SK-MEL-5 (cell line): ENCODE results near the gene IGSF3. TPM values are rescaled to one million over a fixed set of nuclear protein-coding genes. Genes with fewer than 3 reads are reported as not detected.
"Not testable (repeated sequence)": the region's sequence is repeated elsewhere in the genome, so short reads cannot be mapped to it uniquely, and the experiment has no call there.

ENCODE experiments used
- DNase-seq: peaks from one replicate; pipeline ENCODE4 v3.0.0-alpha.2; 2016; ENCODE audit warnings: low read depth, low spot score
- in situ Hi-C: cut with HindIII; loops from 2 replicates; pipeline ENCODE4 v1.10.0; 2016; ENCODE audit warnings: low sequenced_read_pairs, high pct_unique_total_duplicates, low pct_unique_long_range_greater_than_20kb
- total RNA-seq: library from RNA; depleted of rRNA; stranded (reverse); fragments of >200 nt; shearing (Covaris generic); gene quantifications from 2 replicates; pipeline ENCODE4 v1.2.3, GENCODE V29; 2014

Gene IGSF3
- total RNA-seq, 1 experiment from 2014 or later = 33.2 TPM

- in situ Hi-C loops = not testable (repeated sequence)
These were observed 45.0 kb downstream of the IGSF3 start for GRCh38 chr1:116622496-116622895.

GRCh38 chr1:116621756-116622155 is 45.8 kb downstream of the IGSF3 start:
- DNase-seq, in situ Hi-C loops: not testable (repeated sequence)

More at GRCh38 chr1:116622496-116622895, 45.0 kb downstream of the IGSF3 start:
- DNase-seq = not testable (repeated sequence)

- DNase-seq, in situ Hi-C loops: not testable (repeated sequence)
These were observed 47.1 kb downstream of the IGSF3 start for GRCh38 chr1:116620392-116620791.

- DNase-seq, in situ Hi-C loops: not testable (repeated sequence)
These were observed 48.4 kb downstream of the IGSF3 start for GRCh38 chr1:116619106-116619505.

GRCh38 chr1:116617808-116618207 is 49.7 kb downstream of the IGSF3 start:
- DNase-seq, in situ Hi-C loops: not testable (repeated sequence)

- DNase-seq, in situ Hi-C loops: not testable (repeated sequence)
These were observed 53.7 kb downstream of the IGSF3 start for GRCh38 chr1:116613825-116614224.

GRCh38 chr1:116609801-116610371 is 57.6 kb downstream of the IGSF3 start:
- in situ Hi-C loops, DNase-seq: not testable (repeated sequence)

- in situ Hi-C loops, DNase-seq: not testable (repeated sequence)
These were observed 58.7 kb downstream of the IGSF3 start for GRCh38 chr1:116608841-116609240.

GRCh38 chr1:116608151-116608550 is 59.4 kb downstream of the IGSF3 start:
- peak; percentile 71 for DNase-seq
- in situ Hi-C loops = not testable (repeated sequence)

GRCh38 chr1:116607463-116607862 is 60.1 kb downstream of the IGSF3 start:
- DNase-seq, in situ Hi-C loops: not testable (repeated sequence)

- in situ Hi-C loops, DNase-seq: not testable (repeated sequence)
These were observed 61.5 kb downstream of the IGSF3 start for GRCh38 chr1:116606067-116606466.

GRCh38 chr1:116605315-116605714 is 62.2 kb downstream of the IGSF3 start:
- in situ Hi-C loops = no loop called here
- DNase-seq = no peak

GRCh38 chr1:116604408-116604807 is 63.1 kb downstream of the IGSF3 start:
- in situ Hi-C loops, DNase-seq: not testable (repeated sequence)

GRCh38 chr1:116603646-116604045 is 63.9 kb downstream of the IGSF3 start:
- in situ Hi-C loops, DNase-seq: not testable (repeated sequence)

- in situ Hi-C loops, DNase-seq: not testable (repeated sequence)
These were observed 68.2 kb downstream of the IGSF3 start for GRCh38 chr1:116599369-116599768.

- DNase-seq, in situ Hi-C loops: not testable (repeated sequence)
These were observed 69.0 kb downstream of the IGSF3 start for GRCh38 chr1:116598420-116599036.

- in situ Hi-C loops, DNase-seq: not testable (repeated sequence)
These were observed 70.1 kb downstream of the IGSF3 start for GRCh38 chr1:116597388-116597787.

- in situ Hi-C loops, DNase-seq: not testable (repeated sequence)
These were observed 70.7 kb downstream of the IGSF3 start for GRCh38 chr1:116596742-116597307.
